OCI-LY7 (cell line): ENCODE data around the gene ZNF445. TPM values are rescaled to one million over a fixed set of nuclear protein-coding genes. Genes with fewer than 3 reads are reported as not detected.

Experiments
- BruUV-seq: library from RNA; stranded (reverse); fragments of 400-500 nt; replicated peaks from 2 replicates; lab custom pipeline; 2021; lab: Mats Ljungman, UMichigan
- CTCF ChIA-PET: fragments of 300-600 bp; sonication (Branson Sonifier 250); formaldehyde crosslinking; loops from one replicate; lab custom pipeline; 2022; ENCODE audit warnings: antibody characterized with exemption; ENCODE audit not compliant: unreplicated experiment; lab: Charles Lee
- POLR2A ChIA-PET: fragments of 300-600 bp; sonication (Branson Sonifier 250); formaldehyde crosslinking; loops from one replicate; lab custom pipeline; 2022; ENCODE audit warnings: antibody characterized with exemption; lab: Charles Lee
- DNase-seq: peaks from one replicate; pipeline ENCODE4 v3.0.0-alpha.2; 2015; ENCODE audit warnings: low spot score
- H2AFZ ChIP-seq: fragments of 200-600 bp; sonication (generic), shearing (Covaris generic); 2 replicates; pipeline ENCODE4 v1.6.1; 2014; ENCODE audit warnings: mild to moderate bottlenecking, antibody characterized with exemption, low read length, moderate library complexity
- H3K27ac ChIP-seq: fragments of 200-600 bp; sonication (generic); 2 replicates; pipeline ENCODE4 v1.5.1; 2014; ENCODE audit warnings: mixed run types, low read depth, mild to moderate bottlenecking, moderate library complexity, low read length, inconsistent platforms; ENCODE audit not compliant: poor library complexity, severe bottlenecking
- H3K36me3 ChIP-seq: fragments of 200-600 bp; sonication (generic); 2 replicates; pipeline ENCODE4 v1.6.1; 2014; ENCODE audit warnings: mild to moderate bottlenecking, antibody characterized with exemption, low read length, moderate library complexity, mixed read lengths; ENCODE audit not compliant: insufficient read depth
- H3K4me1 ChIP-seq: fragments of 200-600 bp; sonication (generic); 2 replicates; pipeline ENCODE4 v1.5.1; 2014; ENCODE audit warnings: mild to moderate bottlenecking, low read length; ENCODE audit not compliant: insufficient read depth, poor library complexity, severe bottlenecking
- H3K4me2 ChIP-seq: fragments of 200-600 bp; sonication (generic); 2 replicates; pipeline ENCODE4 v1.6.1; 2014; ENCODE audit warnings: mild to moderate bottlenecking, low read length
- H3K4me3 ChIP-seq: fragments of 200-600 bp; sonication (generic); 2 replicates; pipeline ENCODE4 v1.5.1; 2014; ENCODE audit warnings: mild to moderate bottlenecking, low read depth, low read length; ENCODE audit not compliant: poor library complexity, severe bottlenecking
- H3K79me2 ChIP-seq: fragments of 200-600 bp; sonication (generic); 2 replicates; pipeline ENCODE4 v1.6.1; 2016; ENCODE audit warnings: low read depth, mild to moderate bottlenecking, low read length, moderate library complexity, mixed read lengths; ENCODE audit not compliant: insufficient read depth
- H3K9me2 ChIP-seq: fragments of 200-600 bp; sonication (generic); 2 replicates; pipeline ENCODE4 v1.6.1; 2016; ENCODE audit warnings: mild to moderate bottlenecking, low read length, mixed read lengths; ENCODE audit not compliant: insufficient read depth
- H3K9me3 ChIP-seq: fragments of 200-600 bp; sonication (generic); 2 replicates; pipeline ENCODE4 v1.6.1; 2014; ENCODE audit warnings: mild to moderate bottlenecking, mixed run types, low read length, mixed read lengths
- H4K20me1 ChIP-seq: fragments of 200-600 bp; sonication (generic); 2 replicates; pipeline ENCODE4 v1.6.1; 2014; ENCODE audit warnings: mild to moderate bottlenecking, antibody characterized with exemption, low read length, moderate library complexity, mixed read lengths; ENCODE audit not compliant: insufficient read depth
- EZH2phosphoT487 ChIP-seq: fragments of 200-600 bp; sonication (generic); IDR thresholded peaks from 2 replicates; pipeline ENCODE4 v1.6.1; 2018; ENCODE audit warnings: low read depth, borderline replicate concordance, mild to moderate bottlenecking, mixed run types, antibody characterized with exemption, low read length, moderate library complexity, mixed read lengths
- intact Hi-C: fragments of 100-400 bp; cut with micrococcal nuclease; formaldehyde crosslinking; loops from one replicate; pipeline ENCODE4 v1.10.0; 2022; ENCODE audit not compliant: unreplicated experiment
- total RNA-seq, 2 experiments: library from RNA; depleted of rRNA in 1 of 2; stranded (reverse); fragments of >200 nt in 1 of 2; shearing (Covaris generic) in 1 of 2; gene quantifications; 2 replicates each; pipeline ENCODE4 v1.2.3, GENCODE V29; 2014 to 2022
- TF ChIP-seq, protein P1 (sequence below): fragments of 200-600 bp; sonication (generic); conservative IDR thresholded peaks from 2 replicates; pipeline ENCODE4 v1.5.1; 2014; ENCODE audit warnings: mild to moderate bottlenecking, antibody characterized with exemption, low read length, moderate library complexity, mixed read lengths

Gene ZNF445
- total RNA-seq, 2 experiments from 2014 or later: 3.4 to 11.7 TPM

DNA sequence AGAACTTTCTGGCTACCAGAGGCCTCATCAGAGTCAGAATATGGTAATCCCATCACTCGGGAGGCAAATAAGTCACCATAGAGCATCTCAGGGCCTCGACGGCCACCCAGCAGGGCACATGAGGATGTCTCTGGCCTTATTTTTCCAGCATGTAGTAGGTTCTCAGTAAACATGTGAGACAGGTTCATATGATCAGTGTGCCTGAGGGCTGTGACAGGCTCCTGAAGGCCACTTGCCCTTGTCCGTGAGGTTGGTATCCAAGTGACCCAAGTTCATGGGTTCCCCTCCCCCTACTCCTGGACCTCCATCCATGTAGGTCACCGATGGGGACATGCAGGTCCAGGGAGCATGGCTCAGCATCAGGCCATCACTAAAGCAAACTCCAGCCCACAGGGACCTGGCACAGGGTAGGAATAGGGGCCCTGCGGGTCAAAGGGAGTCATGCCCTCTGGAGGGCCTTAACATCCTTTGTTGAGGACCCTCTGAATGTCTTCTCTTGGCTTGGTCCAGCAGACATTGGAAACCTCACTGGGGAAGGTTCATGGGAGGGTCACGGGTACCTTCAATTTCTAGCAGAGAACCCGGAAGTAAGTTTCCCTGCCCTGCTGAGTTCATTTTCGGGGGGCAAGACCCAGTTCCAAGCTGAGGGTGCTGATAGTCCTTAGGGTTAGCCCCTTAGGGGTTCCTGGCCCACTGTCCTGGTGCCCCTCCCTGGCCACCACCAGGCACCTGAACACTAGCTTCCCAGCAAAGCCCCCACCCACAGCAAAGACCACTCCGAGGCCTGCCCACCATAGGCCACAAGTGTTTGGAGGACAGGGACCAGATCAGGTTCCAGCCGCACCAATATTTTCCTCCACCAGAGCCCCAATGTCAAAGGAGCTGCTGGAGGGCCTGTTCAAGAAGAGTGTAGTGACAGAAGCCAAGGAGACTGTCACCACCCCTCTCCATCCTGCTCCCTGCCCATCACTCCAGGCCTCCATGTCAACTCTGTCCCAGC, 61.1 kb downstream of the ZNF445 start:
- Histone ChIP-seq H3K4me1 (no peaks in the 10 kb centered on the region), H2AFZ (no peak overlapping the region), H3K79me2 (no peaks in the 10 kb centered on the region), H3K9me2 (no peaks in the 10 kb centered on the region), H3K27ac (no peak overlapping the region), H4K20me1 (no peaks in the 10 kb centered on the region), H3K36me3 (no peaks in the 10 kb centered on the region), H3K4me2 (no peak overlapping the region), H3K9me3 (no peaks in the 10 kb centered on the region), H3K4me3 (no peak overlapping the region)
- intact Hi-C loops: no loop called here
- POLR2A ChIA-PET: no interaction called here
- TF ChIP-seq, protein P1, sequence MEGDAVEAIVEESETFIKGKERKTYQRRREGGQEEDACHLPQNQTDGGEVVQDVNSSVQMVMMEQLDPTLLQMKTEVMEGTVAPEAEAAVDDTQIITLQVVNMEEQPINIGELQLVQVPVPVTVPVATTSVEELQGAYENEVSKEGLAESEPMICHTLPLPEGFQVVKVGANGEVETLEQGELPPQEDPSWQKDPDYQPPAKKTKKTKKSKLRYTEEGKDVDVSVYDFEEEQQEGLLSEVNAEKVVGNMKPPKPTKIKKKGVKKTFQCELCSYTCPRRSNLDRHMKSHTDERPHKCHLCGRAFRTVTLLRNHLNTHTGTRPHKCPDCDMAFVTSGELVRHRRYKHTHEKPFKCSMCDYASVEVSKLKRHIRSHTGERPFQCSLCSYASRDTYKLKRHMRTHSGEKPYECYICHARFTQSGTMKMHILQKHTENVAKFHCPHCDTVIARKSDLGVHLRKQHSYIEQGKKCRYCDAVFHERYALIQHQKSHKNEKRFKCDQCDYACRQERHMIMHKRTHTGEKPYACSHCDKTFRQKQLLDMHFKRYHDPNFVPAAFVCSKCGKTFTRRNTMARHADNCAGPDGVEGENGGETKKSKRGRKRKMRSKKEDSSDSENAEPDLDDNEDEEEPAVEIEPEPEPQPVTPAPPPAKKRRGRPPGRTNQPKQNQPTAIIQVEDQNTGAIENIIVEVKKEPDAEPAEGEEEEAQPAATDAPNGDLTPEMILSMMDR: no peak
- DNase-seq: no peak
- no TSS peak for BruUV-seq
- CTCF ChIA-PET: no interaction called here

DNA sequence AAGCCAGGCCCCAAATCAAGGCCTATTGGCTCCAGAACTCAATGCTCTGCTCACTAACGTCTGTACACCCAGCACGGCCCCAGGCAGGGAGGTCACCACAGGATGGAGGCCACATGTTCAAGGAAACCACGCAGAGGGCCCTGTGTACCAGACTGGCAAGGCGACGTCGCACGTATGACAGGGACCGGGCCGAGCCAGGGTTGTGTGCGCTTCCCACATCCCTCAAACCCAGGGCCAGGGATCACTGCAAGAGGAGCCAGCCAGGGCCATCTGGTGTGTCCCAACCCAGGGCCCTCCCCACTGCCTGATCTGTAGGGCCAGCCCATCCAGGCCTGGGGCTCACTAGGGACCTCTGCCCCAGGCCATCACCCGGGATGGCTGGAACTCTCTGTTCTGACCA, 62.0 kb downstream of the ZNF445 start:
- Histone ChIP-seq H3K9me3 (no peaks in the 10 kb centered on the region), H3K4me1 (no peaks in the 10 kb centered on the region), H3K4me2 (no peak overlapping the region), H3K27ac (no peak overlapping the region), H3K9me2 (no peaks in the 10 kb centered on the region), H3K4me3 (no peak overlapping the region), H4K20me1 (no peaks in the 10 kb centered on the region), H2AFZ (no peak overlapping the region), H3K79me2 (no peaks in the 10 kb centered on the region), H3K36me3 (no peaks in the 10 kb centered on the region)
- CTCF ChIA-PET: no interaction called here
- BruUV-seq: no TSS peak
- TF ChIP-seq EZH2phosphoT487: no peak
- TF ChIP-seq, protein P1: no peak
- intact Hi-C loops: no loop called here
- no peak for DNase-seq
- POLR2A ChIA-PET: no interaction called here
